ENCODE results near the gene OSBPL2.

GRCh38 chr20:62232770-62233645 lies 5.3 kb upstream of the OSBPL2 start:
- TF ChIP-seq TEAD4 (CRISPR knock-in tag; IDR thresholded peaks at IDR 0.05) (no peak), ATF2 (CRISPR knock-in tag; IDR thresholded peaks at IDR 0.05; ENCODE audit: borderline replicate concordance, low read depth) (no peak), SP1 (CRISPR knock-in tag; conservative IDR thresholded peaks at IDR 0.05) (no peak), ESRRA (CRISPR knock-in tag; IDR thresholded peaks at IDR 0.05; ENCODE audit: borderline replicate concordance) (no peak), CREM (CRISPR knock-in tag; IDR thresholded peaks at IDR 0.05) (no peak), MAX (CRISPR knock-in tag; IDR thresholded peaks at IDR 0.05) (no peak)
- TF ChIP-seq, protein P1, sequence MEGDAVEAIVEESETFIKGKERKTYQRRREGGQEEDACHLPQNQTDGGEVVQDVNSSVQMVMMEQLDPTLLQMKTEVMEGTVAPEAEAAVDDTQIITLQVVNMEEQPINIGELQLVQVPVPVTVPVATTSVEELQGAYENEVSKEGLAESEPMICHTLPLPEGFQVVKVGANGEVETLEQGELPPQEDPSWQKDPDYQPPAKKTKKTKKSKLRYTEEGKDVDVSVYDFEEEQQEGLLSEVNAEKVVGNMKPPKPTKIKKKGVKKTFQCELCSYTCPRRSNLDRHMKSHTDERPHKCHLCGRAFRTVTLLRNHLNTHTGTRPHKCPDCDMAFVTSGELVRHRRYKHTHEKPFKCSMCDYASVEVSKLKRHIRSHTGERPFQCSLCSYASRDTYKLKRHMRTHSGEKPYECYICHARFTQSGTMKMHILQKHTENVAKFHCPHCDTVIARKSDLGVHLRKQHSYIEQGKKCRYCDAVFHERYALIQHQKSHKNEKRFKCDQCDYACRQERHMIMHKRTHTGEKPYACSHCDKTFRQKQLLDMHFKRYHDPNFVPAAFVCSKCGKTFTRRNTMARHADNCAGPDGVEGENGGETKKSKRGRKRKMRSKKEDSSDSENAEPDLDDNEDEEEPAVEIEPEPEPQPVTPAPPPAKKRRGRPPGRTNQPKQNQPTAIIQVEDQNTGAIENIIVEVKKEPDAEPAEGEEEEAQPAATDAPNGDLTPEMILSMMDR (IDR thresholded peaks at IDR 0.05) = no peak

Measured in WTC11 (cell line).